ENCODE results near the gene PPP2R5C. TPM values are rescaled to one million over a fixed set of nuclear protein-coding genes. Genes with fewer than 3 reads are reported as not detected.

Gene PPP2R5C
- total and polyA plus RNA-seq, 2 of the 4 experiments (the other 2 are of a cell fraction): 65.9 to 78.7 TPM

DNA sequence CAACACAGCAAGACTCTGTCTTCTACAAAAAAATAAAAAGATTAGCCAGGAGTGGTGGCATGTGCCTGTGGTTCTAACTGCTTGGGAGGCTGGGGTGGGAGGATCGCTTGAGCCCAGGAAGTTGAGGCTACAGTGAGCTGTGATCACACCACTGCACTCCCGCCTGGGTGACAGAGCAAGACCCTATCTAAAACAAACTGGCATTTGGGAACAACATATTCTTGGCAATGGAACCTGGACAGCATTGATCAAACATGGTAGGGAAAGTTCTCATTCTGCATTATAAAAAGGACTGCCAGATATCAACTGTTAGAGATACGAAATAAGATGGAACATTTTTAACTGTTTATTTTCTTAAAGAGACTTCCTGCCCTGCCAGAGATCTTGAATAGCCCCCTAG is 81.5 kb downstream of the PPP2R5C start:
- peaks cover 45 to 86% of the 10 kb centered on the region in 2 experiments for H3K79me1 ChIP-seq (ENCODE audit: low read depth in 1 of 2, low read length in 2 of 2)
- peaks cover 12% of the 10 kb centered on the region for H3K9me1 ChIP-seq (ENCODE audit: insufficient read depth, low read length)
- no peak overlapping the region for H2AK9ac ChIP-seq (replicated peaks; ENCODE audit: low read depth, low read length, poor library complexity)
- dilution Hi-C loops (cut with HindIII; ENCODE audit: low sequenced_read_pairs, unreplicated experiment) (no loop called here), intact Hi-C loops (cut with micrococcal nuclease) (no loop called here), in situ Hi-C loops (cut with MboI; ENCODE audit: low sequenced_read_pairs) (no loop called here)
- no peak overlapping the region for H3K18ac ChIP-seq (ENCODE audit: low read depth, low read length)
- 100% methylated on average over 1 of the region's 3 CpGs; no CpG with 5 or more reads in 1 of the 2 experiments for WGBS, 2 experiments (ENCODE audit: extremely low coverage in 2 of 2, insufficient read length in 1 of 2)
- H4K8ac ChIP-seq (ENCODE audit: low read depth in 2 of 2, low read length in 2 of 2): no peak overlapping the region
- H3K14ac ChIP-seq (replicated peaks; ENCODE audit: low read depth, low read length): no peak overlapping the region
- H2BK20ac ChIP-seq (ENCODE audit: low read depth, low read length): no peak overlapping the region
- H3K4me1 ChIP-seq (ENCODE audit: control insufficient read depth, insufficient read depth, low read length): no peaks in the 10 kb centered on the region
- ATAC-seq (ENCODE audit: low read depth): no peak
- no peak overlapping the region for H3K4me3 ChIP-seq (ENCODE audit: insufficient read depth, low read depth, low read length)
- no peaks in the 10 kb centered on the region for H3K27me3 ChIP-seq (ENCODE audit: control insufficient read depth, insufficient read depth, low read length)
- ChIA-PET CTCF (no interaction called here), POLR2A (ENCODE audit: unreplicated experiment) (no interaction called here)
- no peak for TF ChIP-seq MAZ (IDR thresholded peaks at IDR 0.05; ENCODE audit: borderline replicate concordance, low read depth, low read length)
- H2AFZ ChIP-seq (replicated peaks; ENCODE audit: low read length, poor library complexity): no peak overlapping the region
- no peak overlapping the region for H3K4me2 ChIP-seq (ENCODE audit: low read depth, low read length)
- no peak overlapping the region for H4K91ac ChIP-seq (ENCODE audit: insufficient read depth, low read depth, low read length)
- peaks cover 7% of the 10 kb centered on the region; the same call in 1 of the 2 replicates for H3K36me3 ChIP-seq (ENCODE audit: control insufficient read depth, insufficient read depth, low read length)
- H4K5ac ChIP-seq (ENCODE audit: low read depth, low read length): no peak overlapping the region
- peaks cover 50% of the 10 kb centered on the region for H4K20me1 ChIP-seq (ENCODE audit: insufficient read depth, low read length)
- no peak overlapping the region for H3K56ac ChIP-seq (ENCODE audit: extremely low read depth, insufficient read depth, low read length)
- H3K27ac ChIP-seq (ENCODE audit: insufficient read depth, low read length): no peak overlapping the region
- no peak overlapping the region for H3K4ac ChIP-seq (ENCODE audit: low read depth, low read length)
- BruUV-seq (replicated peaks): no TSS peak
- no peaks in the 10 kb centered on the region for H3K9me3 ChIP-seq (ENCODE audit: control insufficient read depth, insufficient read depth, low read length)
- no peak for DNase-seq
- H2BK15ac ChIP-seq (ENCODE audit: low read depth, low read length): no peak overlapping the region
- no peak overlapping the region for H3K23ac ChIP-seq (ENCODE audit: low read depth, low read length)
- H2BK120ac ChIP-seq (ENCODE audit: low read depth, low read length): no peak overlapping the region
- no peak overlapping the region for H3K9ac ChIP-seq (ENCODE audit: low read depth, low read length)
- H2AK5ac ChIP-seq (ENCODE audit: low read depth, low read length): no peak overlapping the region
- no peak overlapping the region for H2BK5ac ChIP-seq (ENCODE audit: low read depth, low read length, poor library complexity, severe bottlenecking)
